OCI-LY3 (cell line): ENCODE data around the gene DUSP2.

Source experiments
- EZH2phosphoT487 ChIP-seq: fragments of 200-600 bp; shearing (Covaris generic); IDR thresholded peaks from 2 replicates; pipeline ENCODE4 v1.6.1; 2018; ENCODE audit warnings: antibody characterized with exemption, mixed run types, low read depth
- TF ChIP-seq, protein P1 (sequence below): fragments of 200-600, 300-600 bp; sonication (generic); IDR thresholded peaks from 2 replicates; pipeline ENCODE4 v1.5.1; 2014; ENCODE audit warnings: antibody characterized with exemption, low read length, low read depth

DNA sequence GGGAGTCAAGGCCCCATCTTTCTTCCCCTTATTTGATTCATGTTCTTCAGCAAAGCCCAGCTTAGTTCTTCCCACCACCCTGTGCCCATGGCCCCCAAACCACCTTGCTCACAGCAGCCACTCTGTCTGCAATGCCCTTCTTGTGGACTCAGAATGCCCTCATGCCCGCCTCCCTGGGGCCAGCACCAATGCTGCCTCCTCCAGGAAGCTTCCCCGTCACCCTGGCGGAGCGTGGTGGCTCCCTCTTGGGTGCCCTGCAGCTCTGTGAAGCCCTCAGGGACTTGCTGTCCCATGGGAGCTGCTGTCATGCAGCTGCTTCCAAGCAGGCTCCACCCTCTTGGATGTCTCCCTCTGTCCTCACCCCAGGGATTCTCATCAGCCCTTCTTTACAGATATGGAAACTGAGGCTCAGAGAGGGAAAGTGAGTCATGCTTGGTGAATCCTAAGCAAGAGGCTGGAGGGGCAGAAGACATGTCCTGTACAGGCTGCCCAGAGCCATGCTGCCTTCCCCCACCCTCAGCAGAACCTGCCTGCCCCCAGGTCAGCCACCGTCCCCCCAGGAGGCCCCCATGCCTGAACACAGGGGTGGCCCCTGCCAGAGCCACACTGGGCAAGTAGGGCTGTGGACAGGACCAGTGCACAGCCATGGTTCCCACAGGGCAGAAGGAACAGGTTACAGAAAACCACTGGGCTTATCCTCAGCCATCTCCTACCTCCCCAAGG is 11.8 kb upstream of the DUSP2 start:
- TF ChIP-seq, protein P1, sequence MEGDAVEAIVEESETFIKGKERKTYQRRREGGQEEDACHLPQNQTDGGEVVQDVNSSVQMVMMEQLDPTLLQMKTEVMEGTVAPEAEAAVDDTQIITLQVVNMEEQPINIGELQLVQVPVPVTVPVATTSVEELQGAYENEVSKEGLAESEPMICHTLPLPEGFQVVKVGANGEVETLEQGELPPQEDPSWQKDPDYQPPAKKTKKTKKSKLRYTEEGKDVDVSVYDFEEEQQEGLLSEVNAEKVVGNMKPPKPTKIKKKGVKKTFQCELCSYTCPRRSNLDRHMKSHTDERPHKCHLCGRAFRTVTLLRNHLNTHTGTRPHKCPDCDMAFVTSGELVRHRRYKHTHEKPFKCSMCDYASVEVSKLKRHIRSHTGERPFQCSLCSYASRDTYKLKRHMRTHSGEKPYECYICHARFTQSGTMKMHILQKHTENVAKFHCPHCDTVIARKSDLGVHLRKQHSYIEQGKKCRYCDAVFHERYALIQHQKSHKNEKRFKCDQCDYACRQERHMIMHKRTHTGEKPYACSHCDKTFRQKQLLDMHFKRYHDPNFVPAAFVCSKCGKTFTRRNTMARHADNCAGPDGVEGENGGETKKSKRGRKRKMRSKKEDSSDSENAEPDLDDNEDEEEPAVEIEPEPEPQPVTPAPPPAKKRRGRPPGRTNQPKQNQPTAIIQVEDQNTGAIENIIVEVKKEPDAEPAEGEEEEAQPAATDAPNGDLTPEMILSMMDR: no peak
- no peak for TF ChIP-seq EZH2phosphoT487
